Activated T-cell treated with anti-CD3 and anti-CD28 coated beads, Interleukin-2, amount 50 U/mL, for 48 hours (primary cell): ENCODE measurements around the gene NXPE3.
A peak's percentile ranks its signal among the peaks of the same experiment; 100 is the strongest.

Source experiments
- DNase-seq, 2 experiments: peaks; one replicate each; pipeline ENCODE4 v3.0.0-alpha.2; 2020

NXPE3 gene

DNA sequence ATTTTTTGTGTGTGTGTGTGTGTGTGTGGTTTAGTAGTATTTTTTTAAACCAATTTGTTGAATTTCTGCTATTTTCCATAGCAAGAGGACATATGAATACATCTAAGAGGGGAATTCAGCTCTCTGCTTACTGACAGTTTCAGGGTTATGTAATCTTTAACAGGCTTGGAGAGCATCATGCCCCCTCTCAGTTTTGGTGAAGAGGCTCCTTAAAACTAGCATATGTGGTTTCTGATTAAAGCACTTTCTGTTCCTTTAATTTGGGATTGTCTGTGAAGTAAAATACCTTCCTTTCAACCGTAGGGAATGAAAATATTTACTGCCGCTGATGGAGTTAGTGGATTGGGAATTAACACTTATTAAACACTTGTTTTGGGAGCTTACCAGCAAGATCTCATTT is 50.9 kb downstream of the NXPE3 start:
- DNase-seq = no peak

DNA sequence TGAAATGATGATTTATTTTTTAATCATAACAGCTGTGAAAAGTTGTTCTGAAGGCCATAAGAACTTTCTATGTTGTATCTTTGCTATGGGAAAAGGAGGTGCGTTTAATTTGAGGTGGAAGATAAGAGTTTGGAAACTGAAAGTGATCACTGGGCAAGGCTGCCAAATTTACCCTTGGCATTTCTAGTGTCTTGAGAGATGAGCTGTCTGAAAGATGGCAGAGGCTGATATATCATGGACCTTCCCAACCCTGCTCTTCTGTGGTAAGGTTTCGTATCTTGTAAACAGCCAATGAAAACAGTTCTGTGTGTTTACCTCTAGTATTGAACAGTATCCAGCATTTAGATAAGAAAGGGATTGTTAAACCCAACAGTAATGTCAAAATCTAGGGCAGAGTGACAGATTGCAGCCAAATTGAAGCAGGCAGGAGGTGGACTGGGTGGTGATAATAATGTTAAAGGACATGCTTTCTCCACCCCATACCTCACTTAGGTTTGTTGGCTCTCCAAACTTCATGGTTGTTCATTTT is 54.5 kb downstream of the NXPE3 start:
- no peak for DNase-seq

DNA sequence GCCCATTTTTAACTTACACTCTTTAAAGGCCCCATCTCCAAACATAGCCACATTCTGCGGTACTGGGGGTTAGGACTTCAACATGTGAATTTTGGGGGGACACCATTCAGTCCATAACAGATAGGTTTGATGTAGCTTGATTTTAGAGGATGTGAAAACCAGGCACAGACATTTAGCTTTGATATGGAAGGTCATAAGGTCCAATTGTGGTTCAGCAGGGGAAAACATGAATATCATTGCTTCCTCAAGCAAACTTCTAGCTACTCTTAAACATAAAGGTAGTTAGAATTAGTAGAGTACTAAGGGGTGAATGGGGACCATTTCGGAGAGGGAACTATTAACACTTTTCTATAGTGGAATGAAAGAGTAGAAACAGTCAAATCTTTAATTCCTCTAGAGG is 56.7 kb downstream of the NXPE3 start:
- no peak for DNase-seq

DNA sequence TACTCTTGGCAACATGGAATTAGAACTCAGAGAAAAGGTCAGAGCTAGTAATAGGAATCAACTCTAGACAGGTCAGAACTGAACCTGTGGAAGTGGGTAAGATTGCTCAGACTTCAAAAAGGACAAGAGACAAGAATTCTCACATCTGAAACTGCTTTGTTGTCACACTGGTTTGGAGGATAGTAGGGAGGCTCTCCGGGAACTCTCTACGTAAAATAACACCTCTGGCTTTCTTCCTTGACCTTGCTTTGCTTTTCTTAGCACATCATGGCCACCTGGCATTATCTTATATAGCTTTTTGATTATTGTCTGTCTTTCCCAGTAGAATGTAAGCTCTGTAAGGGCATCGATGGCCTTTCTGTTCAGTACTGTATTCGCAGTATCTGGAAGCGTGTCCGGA is 57.1 kb downstream of the NXPE3 start:
- DNase-seq = no peak

DNA sequence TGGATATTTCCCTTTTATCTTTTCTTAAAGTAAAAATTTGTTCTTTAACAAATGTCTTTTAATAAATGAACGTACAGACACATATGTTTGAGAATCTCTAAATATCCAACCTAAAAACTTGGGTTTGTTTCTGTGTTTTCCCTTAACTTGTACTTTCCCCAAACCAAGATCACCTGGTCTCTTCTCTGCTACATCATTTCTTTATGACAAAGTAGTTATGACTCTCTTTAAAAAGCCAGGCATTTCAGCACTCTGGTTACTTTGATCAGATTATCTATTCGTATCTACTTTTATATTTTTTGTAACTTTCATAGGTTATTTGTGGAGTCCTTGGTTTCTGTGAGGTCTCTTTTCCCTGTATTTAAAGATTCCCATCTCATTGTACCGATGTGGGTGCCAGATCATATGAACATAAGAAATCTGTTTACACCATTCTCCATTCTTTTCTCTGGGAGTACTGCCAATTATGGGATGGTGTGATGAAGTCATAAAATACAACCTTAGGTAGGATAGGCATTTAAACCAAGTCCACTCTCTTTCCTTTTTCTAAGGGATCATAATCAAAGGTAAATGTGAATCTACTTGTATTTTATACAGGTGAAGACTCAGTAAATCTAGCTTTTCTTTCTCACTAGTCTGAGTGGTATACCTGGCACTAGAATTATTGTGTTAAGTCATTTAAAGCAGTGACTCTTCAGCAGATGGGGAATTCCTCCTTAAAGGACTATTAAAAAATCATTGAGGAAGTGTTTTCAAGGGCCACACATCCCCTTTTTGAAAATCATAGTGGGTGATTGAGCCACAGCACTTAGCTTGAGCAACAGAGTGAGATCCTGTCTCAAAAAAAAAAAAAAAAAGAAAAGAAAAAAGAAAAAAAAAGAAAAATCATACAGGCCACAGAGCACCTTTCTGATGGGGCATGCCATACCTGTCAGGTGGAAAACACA is 57.9 kb downstream of the NXPE3 start:
- no peak for DNase-seq

DNA sequence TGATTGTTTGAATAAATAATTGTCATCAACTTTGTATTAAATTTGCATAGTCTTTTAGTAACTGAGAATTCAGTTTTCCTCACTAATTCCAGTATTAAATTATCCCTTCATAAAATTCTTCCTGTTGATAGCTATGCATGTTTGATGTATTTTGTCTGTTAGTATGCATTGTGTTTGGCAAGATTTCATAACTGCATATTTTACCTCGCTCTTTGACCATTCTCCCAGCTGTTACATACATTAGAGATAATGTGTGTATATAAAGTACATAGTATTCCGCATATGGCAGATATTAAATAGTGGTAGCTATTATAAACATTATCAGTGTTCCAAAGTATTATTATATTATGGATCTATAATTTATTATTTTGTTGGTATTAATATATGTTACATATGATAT is 59.7 kb downstream of the NXPE3 start:
- no peak for DNase-seq

DNA sequence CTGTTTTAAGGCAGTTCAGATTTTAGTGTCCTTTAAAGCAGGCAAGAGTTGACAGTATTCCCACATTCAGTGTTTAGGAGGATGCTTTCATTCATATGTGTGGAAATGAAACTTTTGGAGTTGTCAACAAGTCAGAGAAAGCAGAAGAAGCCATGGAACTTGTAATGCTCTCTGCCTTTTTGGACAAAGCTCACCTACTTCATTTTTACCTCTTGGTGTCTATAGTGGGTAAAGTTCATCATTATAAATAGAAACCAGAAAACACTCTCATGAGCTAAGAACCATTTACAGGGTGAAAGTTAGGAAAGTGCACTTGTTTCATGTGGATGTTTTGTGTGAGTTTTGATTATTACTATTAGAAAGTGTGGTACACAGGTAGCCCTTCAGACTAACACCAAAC is 61.1 kb downstream of the NXPE3 start:
- DNase-seq = no peak

DNA sequence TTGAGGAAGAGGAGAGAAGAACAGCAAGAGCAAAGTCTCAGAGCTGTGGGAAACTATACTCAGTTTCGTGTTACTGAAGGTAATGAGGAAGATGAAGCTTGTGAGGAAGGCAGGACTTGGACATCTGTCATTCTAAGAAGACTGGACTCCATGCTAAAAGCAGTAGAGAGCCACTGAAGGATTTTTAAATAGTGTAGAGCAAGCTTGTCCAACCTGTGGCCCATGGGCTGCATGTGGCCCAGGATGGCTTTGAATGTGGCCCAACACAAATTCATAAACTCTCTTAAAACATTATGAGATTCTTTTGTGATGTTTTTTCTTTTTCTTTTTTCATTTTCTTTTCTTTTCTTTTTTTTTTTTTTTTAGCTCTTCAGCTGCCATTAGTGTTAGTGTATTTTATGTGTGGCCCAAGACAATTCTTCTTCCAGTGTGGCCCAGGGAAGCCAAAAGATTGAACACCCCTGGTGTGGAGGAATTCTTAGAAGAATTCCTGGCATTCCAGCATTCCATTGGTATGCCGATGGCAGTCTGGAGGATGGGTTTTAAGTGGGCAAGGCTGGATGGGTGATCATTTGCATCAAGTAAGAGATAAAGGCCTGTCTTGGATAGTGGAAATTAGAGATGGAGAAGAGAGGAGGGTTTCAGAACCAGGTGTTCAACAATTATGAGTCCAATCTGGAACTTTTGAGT is 63.4 kb downstream of the NXPE3 start:
- no peak for DNase-seq

DNA sequence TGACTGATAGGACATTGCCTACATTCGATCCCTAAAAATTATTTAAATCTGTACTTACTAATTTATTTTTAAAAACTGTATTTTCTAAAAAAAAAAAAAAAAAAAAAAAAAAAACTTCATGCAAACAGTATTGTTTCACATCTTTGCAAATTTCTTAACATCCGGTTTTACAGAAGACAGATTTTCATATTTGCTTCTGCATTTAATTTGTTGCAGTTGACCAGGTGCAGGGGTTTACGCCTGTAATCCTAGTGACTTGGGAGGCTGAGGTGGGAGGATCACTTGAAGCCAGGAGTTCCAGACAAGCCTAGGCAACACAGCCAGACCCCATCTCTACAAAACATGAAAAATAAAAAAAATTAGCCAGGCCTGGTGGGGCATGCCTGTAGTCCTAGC is 63.9 kb downstream of the NXPE3 start:
- no peak for DNase-seq

DNA sequence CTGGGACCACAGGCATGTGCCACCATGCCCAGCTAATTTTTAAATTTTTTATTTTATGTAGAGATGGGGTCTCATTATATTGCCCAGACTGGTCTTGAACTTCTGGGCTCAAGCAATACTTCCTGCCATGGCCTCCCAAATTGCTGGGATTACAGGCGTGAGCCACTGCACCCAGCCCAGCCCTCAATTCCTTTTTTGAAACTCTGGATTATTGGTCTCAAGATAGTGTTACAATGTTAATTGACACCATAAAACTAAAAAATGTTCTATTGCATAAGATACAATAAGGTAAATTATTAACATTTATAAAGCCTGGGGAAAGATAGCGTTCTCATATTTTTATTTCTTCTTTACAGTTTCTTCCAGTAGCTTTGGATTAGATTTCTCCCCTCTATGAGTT is 66.4 kb downstream of the NXPE3 start:
- DNase-seq = no peak

DNA sequence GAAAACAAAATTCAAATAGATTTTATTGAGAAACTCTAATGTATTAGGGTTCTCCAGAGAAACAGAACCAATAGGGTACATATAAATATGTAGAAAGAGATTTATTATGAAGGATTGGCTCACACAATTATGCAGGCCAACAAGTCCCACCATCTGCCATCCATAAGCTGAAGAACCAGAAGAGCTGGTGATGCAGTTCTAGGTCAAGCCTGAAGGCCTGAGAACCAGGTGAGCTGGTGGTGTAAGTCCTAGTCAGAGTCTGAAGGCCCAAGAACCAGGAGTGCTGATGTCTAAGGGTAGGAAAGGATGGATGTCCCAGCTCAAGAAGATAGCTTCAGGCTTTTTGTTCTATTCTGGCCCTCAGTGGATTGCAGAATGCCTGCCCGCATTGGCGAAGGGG is 67.7 kb downstream of the NXPE3 start:
- no peak for DNase-seq

DNA sequence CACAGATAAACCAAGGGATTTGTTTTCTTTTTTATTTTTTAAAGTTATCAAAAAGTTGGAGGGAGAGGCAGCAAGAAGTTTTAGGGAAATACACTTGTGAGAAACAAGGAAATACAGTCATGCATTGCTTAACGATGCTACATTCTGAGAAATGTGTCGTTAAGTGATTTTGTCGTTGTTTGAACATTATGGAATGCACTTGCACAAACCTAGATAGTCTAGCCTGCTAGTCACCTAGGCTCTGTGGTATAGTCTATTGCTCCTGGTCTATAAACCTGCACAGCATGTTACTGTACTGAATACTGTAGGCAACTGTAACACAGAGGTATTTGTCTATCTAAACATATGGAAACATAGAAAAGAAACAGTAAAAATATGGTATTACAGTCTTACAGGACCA is 68.3 kb downstream of the NXPE3 start:
- no peak for DNase-seq

DNA sequence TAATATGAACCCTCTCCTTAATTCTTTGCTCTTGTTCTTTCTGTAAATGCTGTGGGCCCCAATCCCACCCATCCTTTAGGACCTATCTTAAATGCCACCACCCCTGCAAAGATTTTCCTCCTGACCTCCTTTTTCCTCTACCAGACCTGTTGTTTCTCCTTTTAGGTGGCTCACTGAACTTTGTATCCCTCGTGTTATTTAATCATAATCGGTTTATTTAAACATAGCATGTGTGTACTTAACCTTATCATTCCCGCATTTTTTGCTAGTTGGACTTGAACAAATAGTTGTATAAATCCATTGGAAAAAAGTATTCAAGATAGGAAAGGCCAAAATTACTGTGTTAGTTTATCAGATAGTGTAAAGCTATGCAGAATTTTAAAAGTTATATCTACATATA is 69.3 kb downstream of the NXPE3 start:
- DNase-seq = no peak

DNA sequence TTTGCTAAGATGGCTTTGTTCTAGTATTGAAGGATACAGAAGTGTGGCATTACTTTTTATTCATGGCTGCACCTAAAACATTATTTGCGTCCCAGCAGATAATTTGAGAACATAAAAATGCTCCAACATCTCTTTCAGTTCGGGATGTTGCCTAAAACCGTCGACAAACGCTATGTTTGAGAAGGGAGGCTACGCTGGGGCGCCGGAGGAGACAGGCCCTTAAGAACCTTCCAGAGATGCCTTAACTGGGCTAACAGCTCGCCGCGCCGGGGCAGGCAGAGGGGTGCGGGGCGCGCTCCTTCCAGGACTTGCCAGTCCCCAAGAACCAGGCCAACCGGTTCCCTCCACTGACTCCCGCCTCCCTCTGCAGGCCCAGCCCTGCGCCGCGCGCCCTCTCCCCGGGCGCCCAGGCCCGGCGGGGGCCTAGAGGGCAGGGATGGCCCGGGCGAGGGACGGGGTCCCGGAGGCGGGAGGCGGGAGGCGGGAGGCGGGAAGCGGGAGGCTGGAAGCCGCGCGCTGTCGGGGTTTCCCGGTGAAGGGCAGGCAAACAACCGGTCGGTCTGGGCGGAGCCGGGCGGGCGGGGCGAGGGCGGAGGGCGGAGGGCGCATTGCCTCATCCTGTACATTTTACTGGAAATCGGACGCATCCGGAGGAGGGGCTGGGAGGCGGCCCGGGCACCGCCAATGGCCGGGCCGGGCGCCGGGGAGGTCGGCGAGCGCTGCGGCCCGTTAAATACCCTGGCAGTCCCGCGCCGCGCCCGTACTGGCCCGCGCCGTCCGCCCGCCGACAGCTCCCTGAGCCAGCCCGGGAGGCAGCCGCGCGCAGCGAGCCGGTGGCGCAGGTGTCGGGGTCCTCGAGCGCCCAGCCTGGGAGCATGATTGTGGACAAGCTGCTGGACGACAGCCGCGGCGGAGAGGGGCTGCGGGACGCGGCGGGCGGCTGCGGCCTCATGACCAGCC is 70.0 kb downstream of the NXPE3 start, which contains the start of gene NFKBIZ:
TSS of gene NFKBIZ (plus strand) at position 761 of the 960 bp plus-strand sequence. CDS start at position 876, 115 bp downstream.
- DNase-seq = peak; percentile 96 to 97

DNA sequence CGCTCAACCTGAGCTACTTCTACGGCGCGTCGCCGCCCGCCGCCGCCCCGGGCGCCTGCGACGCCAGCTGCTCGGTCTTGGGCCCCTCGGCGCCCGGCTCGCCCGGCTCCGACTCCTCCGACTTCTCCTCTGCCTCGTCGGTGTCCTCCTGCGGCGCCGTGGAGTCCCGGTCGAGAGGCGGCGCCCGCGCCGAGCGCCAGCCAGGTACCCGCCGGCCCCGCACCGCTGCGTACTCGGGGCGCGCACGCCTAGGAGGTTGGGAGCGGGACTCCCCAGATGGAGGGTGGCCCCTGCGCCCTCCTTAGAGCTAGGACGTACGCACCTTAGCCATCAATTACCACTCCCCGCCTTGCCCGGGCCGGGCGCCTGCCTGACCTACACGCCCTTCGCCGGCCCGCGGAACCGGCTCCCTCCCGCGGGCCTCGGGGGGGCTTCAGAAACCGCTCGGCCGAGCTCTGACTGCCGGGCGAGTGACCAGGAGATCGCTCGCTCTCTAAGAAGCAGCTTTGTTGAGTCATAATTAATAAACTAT is 70.8 kb downstream of the NXPE3 start:
- DNase-seq = peak; percentile 72 to 76

DNA sequence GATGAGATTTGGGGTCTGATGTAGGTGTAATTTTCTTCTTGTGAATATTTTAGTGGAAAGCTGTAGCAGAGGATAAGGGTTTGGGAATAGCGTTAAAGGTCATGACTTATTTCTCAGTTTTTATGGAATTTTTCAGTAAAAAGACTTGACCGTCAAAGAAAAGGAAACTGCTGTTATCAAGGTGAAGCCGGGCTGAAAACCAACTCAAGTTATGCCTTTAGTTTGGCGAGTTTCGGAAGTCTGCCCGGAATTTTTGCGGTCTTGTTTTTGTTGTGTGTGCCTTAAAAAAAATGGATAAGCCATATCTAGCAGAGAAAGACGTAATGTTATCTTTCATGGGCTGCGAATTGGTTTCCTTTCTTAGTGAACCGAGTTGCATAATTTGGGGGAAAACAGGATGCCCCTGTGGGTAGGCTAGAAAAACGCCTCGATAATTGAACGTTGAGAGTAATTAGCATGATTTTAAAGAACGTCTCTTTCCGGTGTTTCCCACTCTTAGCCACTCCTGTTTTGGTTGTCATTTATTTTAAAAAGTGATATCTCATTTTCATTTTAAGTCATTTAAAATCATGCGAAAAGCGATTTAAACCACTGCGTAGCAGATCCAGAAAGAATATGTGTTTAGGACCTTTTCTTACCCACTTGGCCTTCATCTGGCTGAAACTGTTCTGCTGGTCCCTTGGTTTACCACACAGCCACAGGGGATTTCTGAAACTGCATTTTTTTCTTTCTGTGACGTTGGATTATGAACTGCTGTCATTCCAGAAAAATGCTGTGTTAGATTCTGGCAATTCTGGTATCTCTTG is 71.4 kb downstream of the NXPE3 start:
- peak; percentile 46 to 50 for DNase-seq

DNA sequence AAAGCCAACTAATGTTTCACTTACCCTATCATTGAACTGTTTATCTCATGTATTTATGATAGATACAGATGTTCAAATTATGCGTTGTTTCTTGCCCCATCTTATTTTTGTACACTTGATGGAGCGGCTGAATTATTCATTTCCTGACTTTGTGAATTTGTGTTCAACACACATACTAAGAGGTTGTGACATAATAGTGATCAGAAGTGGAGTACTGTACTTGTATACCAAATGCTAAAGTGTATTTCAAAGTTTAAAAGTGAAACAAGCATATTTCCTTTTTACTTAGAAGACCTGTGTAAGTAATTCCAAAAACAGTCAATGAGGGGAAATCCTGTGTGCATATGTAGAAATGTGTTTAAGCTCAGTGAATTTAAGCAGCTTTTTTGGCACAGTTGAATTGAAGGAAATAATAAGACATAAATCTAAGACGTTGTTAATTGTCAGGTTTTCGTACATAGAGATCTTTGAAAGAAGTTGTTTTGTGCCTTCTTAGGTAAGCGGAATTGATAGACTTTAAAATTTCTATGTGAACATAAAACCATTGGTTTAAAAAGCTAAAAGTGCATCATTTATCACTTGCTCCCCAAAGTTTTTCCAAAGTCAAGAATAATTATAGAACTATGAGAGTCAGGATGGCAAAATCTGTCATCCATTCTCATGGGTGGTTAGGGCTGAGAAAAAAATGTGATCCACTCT is 72.2 kb downstream of the NXPE3 start:
- DNase-seq = no peak

DNA sequence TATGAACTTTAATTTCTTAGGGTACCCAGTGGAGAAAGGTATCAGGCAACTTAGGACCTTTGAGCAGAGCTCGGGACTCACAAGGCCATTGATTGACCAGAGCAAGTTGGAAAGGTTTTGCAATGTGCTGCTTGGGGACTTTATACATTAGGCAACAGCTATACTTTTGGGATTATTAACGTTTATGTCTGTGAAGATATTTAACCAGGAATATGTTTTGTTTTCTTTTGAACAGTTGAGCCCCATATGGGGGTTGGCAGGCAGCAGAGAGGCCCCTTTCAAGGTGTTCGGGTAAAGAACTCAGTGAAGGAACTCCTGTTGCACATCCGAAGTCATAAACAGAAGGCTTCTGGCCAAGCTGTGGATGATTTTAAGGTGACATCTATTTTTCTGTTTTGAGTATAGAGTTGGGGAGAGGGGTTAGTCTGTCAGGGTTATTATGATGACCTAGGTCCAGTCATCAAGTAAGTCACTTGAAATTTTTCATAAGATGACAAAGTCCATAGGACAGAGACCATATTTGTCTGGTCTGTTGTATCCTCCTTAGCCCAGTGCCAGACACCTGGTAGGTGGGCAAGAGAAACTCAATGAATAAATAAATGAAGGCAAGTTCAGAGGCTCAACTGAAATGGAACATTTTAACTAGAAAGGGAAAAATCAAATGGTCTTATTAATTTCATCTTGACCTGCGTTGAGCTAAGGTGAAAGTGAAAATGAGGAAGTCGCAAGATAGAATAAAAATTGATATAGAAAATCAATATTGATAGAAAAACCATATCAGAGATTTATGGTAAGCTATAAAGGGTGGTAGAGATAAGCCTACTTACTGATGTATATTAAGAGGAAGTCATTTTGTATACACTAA is 73.1 kb downstream of the NXPE3 start:
- DNase-seq = no peak

DNA sequence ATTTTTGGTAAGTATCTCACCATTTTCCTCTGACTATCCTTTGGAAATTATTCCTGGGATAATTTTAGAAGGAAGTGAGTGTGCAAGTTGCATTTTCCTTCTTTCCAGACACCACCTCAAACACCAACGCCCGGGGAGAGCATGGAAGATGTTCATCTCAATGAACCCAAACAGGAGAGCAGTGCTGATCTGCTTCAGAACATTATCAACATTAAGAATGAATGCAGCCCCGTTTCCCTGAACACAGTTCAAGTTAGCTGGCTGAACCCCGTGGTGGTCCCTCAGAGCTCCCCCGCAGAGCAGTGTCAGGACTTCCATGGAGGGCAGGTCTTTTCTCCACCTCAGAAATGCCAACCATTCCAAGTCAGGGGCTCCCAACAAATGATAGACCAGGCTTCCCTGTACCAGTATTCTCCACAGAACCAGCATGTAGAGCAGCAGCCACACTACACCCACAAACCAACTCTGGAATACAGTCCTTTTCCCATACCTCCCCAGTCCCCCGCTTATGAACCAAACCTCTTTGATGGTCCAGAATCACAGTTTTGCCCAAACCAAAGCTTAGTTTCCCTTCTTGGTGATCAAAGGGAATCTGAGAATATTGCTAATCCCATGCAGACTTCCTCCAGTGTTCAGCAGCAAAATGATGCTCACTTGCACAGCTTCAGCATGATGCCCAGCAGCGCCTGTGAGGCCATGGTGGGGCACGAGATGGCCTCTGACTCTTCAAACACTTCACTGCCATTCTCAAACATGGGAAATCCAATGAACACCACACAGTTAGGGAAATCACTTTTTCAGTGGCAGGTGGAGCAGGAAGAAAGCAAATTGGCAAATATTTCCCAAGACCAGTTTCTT is 74.2 kb downstream of the NXPE3 start:
- DNase-seq = no peak
